Measurements from ENCODE around the gene UCP1. TPM values are rescaled to one million over a fixed set of nuclear protein-coding genes. Genes with fewer than 3 reads are reported as not detected.

Gene UCP1
- 0.52 TPM for polyA plus RNA-seq (2013, experiment 1 of 2)
- polyA plus RNA-seq (2013, experiment 2 of 2), result 0.52 TPM

GRCh38 chr4:140568507-140569306 is at the start of gene UCP1:
Gene UCP1 (minus strand): TSS chr4:140568961. CDS start chr4:140568729, 232 bp downstream.
- Histone ChIP-seq H3K27me3 (ENCODE audit: insufficient read depth, low read length, poor library complexity) (peaks cover 29% of the 10 kb centered on the region), H3K4ac (ENCODE audit: low read depth, low read length) (no peak within 1 kb of the TSS), H2AK5ac (ENCODE audit: low read length) (no peak within 1 kb of the TSS), H2BK15ac (replicated peaks; ENCODE audit: low read depth) (no peak within 1 kb of the TSS), H3K36me3 (ENCODE audit: control insufficient read depth, insufficient read depth, low read length) (no peaks in the 10 kb centered on the region), H2BK5ac (ENCODE audit: low read length) (no peak within 1 kb of the TSS), H4K5ac (ENCODE audit: low read length) (no peak within 1 kb of the TSS), H4K8ac (ENCODE audit: low read depth, low read length) (no peak within 1 kb of the TSS), H3K4me3 (ENCODE audit: low read length) (peak within 1 kb of the TSS; percentile 38), H3K79me2 (ENCODE audit: control insufficient read depth, insufficient read depth, low read length) (no peaks in the 10 kb centered on the region), H3K18ac (ENCODE audit: low read length) (no peak within 1 kb of the TSS), H3K9ac (ENCODE audit: low read length) (peak within 1 kb of the TSS; percentile 46), H3K4me1 (ENCODE audit: control insufficient read depth, low read depth, low read length) (peaks cover 3% of the 10 kb centered on the region), H3K4me2 (ENCODE audit: low read length) (peak within 1 kb of the TSS; percentile 91), H2BK120ac (ENCODE audit: low read depth, low read length) (no peak within 1 kb of the TSS), H3K23ac (ENCODE audit: low read length) (peak within 1 kb of the TSS; percentile 86), H3K27ac (ENCODE audit: low read depth, low read length) (no peak within 1 kb of the TSS), H3K79me1 (ENCODE audit: low read length) (no peaks in the 10 kb centered on the region), H3K56ac (ENCODE audit: low read length) (peak within 1 kb of the TSS; percentile 77)
- peak; percentile 61 for DNase-seq
- WGBS (ENCODE audit: extremely low coverage, insufficient coverage, low lambda C conversion rate), result no CpG with 5 or more reads among the region's 69 CpGs

- no peak overlapping the region for H3K27ac ChIP-seq (ENCODE audit: low read depth, low read length)
- H3K36me3 ChIP-seq (ENCODE audit: control insufficient read depth, insufficient read depth, low read length), result peaks cover under 1% of the 10 kb centered on the region
- H3K18ac ChIP-seq (ENCODE audit: low read length), result no peak overlapping the region
- H3K56ac ChIP-seq (ENCODE audit: low read length), result peak overlapping the region; percentile 2
- no peaks in the 10 kb centered on the region for H3K27me3 ChIP-seq (ENCODE audit: insufficient read depth, low read length, poor library complexity)
- H2BK120ac ChIP-seq (ENCODE audit: low read depth, low read length), result no peak overlapping the region
- no peak overlapping the region for H2BK15ac ChIP-seq (replicated peaks; ENCODE audit: low read depth)
- H4K8ac ChIP-seq (ENCODE audit: low read depth, low read length), result no peak overlapping the region
- H3K79me2 ChIP-seq (ENCODE audit: control insufficient read depth, insufficient read depth, low read length), result no peaks in the 10 kb centered on the region
- H3K23ac ChIP-seq (ENCODE audit: low read length), result no peak overlapping the region
- no peak overlapping the region for H4K5ac ChIP-seq (ENCODE audit: low read length)
- peak overlapping the region; percentile 10 for H2BK5ac ChIP-seq (ENCODE audit: low read length)
- no peaks in the 10 kb centered on the region for H3K79me1 ChIP-seq (ENCODE audit: low read length)
- no peak overlapping the region for H3K4me2 ChIP-seq (ENCODE audit: low read length)
- no peaks in the 10 kb centered on the region for H3K4me1 ChIP-seq (ENCODE audit: control insufficient read depth, low read depth, low read length)
- peak overlapping the region; percentile 36 for H3K4ac ChIP-seq (ENCODE audit: low read depth, low read length)
- H2AK5ac ChIP-seq (ENCODE audit: low read length), result no peak overlapping the region
- H3K4me3 ChIP-seq (ENCODE audit: low read length), result no peak overlapping the region
- no peak for DNase-seq
- no peak overlapping the region for H3K9ac ChIP-seq (ENCODE audit: low read length)
- no CpG with 5 or more reads among the region's 7 CpGs for WGBS (ENCODE audit: extremely low coverage, insufficient coverage, low lambda C conversion rate)
Observed at GRCh38 chr4:140617499-140618248, 48.9 kb upstream of the UCP1 start.

- Histone ChIP-seq H2AK5ac (ENCODE audit: low read length) (no peak overlapping the region), H3K4me3 (ENCODE audit: low read length) (no peak overlapping the region), H4K5ac (ENCODE audit: low read length) (no peak overlapping the region), H2BK15ac (replicated peaks; ENCODE audit: low read depth) (no peak overlapping the region), H3K27me3 (ENCODE audit: insufficient read depth, low read length, poor library complexity) (no peaks in the 10 kb centered on the region), H3K79me1 (ENCODE audit: low read length) (no peaks in the 10 kb centered on the region), H3K36me3 (ENCODE audit: control insufficient read depth, insufficient read depth, low read length) (no peaks in the 10 kb centered on the region), H3K4ac (ENCODE audit: low read depth, low read length) (no peak overlapping the region), H2BK5ac (ENCODE audit: low read length) (no peak overlapping the region), H3K9ac (ENCODE audit: low read length) (no peak overlapping the region), H3K23ac (ENCODE audit: low read length) (no peak overlapping the region), H3K18ac (ENCODE audit: low read length) (no peak overlapping the region), H3K27ac (ENCODE audit: low read depth, low read length) (no peak overlapping the region), H3K4me2 (ENCODE audit: low read length) (no peak overlapping the region), H2BK120ac (ENCODE audit: low read depth, low read length) (no peak overlapping the region), H3K79me2 (ENCODE audit: control insufficient read depth, insufficient read depth, low read length) (no peaks in the 10 kb centered on the region), H3K4me1 (ENCODE audit: control insufficient read depth, low read depth, low read length) (no peaks in the 10 kb centered on the region), H4K8ac (ENCODE audit: low read depth, low read length) (no peak overlapping the region), H3K56ac (ENCODE audit: low read length) (no peak overlapping the region)
- no CpG with 5 or more reads among the region's 1 CpG for WGBS (ENCODE audit: extremely low coverage, insufficient coverage, low lambda C conversion rate)
- DNase-seq, result no peak
Observed at GRCh38 chr4:140615451-140615850, 46.7 kb upstream of the UCP1 start.

GRCh38 chr4:140612357-140612756 is 43.6 kb upstream of the UCP1 start:
- H2BK120ac ChIP-seq (ENCODE audit: low read depth, low read length), result no peak overlapping the region
- H3K36me3 ChIP-seq (ENCODE audit: control insufficient read depth, insufficient read depth, low read length), result no peaks in the 10 kb centered on the region
- no peaks in the 10 kb centered on the region for H3K79me2 ChIP-seq (ENCODE audit: control insufficient read depth, insufficient read depth, low read length)
- H3K27me3 ChIP-seq (ENCODE audit: insufficient read depth, low read length, poor library complexity), result no peaks in the 10 kb centered on the region
- no peak overlapping the region for H4K8ac ChIP-seq (ENCODE audit: low read depth, low read length)
- WGBS (ENCODE audit: extremely low coverage, insufficient coverage, low lambda C conversion rate), result no CpG with 5 or more reads among the region's 1 CpG
- H3K56ac ChIP-seq (ENCODE audit: low read length), result no peak overlapping the region
- no peak overlapping the region for H3K27ac ChIP-seq (ENCODE audit: low read depth, low read length)
- H3K18ac ChIP-seq (ENCODE audit: low read length), result no peak overlapping the region
- no peak overlapping the region for H2AK5ac ChIP-seq (ENCODE audit: low read length)
- DNase-seq, result no peak
- no peak overlapping the region for H3K4me3 ChIP-seq (ENCODE audit: low read length)
- H3K4me2 ChIP-seq (ENCODE audit: low read length), result no peak overlapping the region
- no peak overlapping the region for H4K5ac ChIP-seq (ENCODE audit: low read length)
- no peaks in the 10 kb centered on the region for H3K4me1 ChIP-seq (ENCODE audit: control insufficient read depth, low read depth, low read length)
- no peaks in the 10 kb centered on the region for H3K79me1 ChIP-seq (ENCODE audit: low read length)
- H3K9ac ChIP-seq (ENCODE audit: low read length), result no peak overlapping the region
- no peak overlapping the region for H2BK15ac ChIP-seq (replicated peaks; ENCODE audit: low read depth)
- no peak overlapping the region for H3K4ac ChIP-seq (ENCODE audit: low read depth, low read length)
- no peak overlapping the region for H3K23ac ChIP-seq (ENCODE audit: low read length)
- no peak overlapping the region for H2BK5ac ChIP-seq (ENCODE audit: low read length)

- no peak overlapping the region for H4K5ac ChIP-seq (ENCODE audit: low read length)
- no peak overlapping the region for H2BK120ac ChIP-seq (ENCODE audit: low read depth, low read length)
- H3K79me1 ChIP-seq (ENCODE audit: low read length), result no peaks in the 10 kb centered on the region
- H3K4ac ChIP-seq (ENCODE audit: low read depth, low read length), result no peak overlapping the region
- no peaks in the 10 kb centered on the region for H3K36me3 ChIP-seq (ENCODE audit: control insufficient read depth, insufficient read depth, low read length)
- H2AK5ac ChIP-seq (ENCODE audit: low read length), result no peak overlapping the region
- no peak overlapping the region for H2BK5ac ChIP-seq (ENCODE audit: low read length)
- H3K79me2 ChIP-seq (ENCODE audit: control insufficient read depth, insufficient read depth, low read length), result no peaks in the 10 kb centered on the region
- H3K4me3 ChIP-seq (ENCODE audit: low read length), result no peak overlapping the region
- no CpG with 5 or more reads among the region's 3 CpGs for WGBS (ENCODE audit: extremely low coverage, insufficient coverage, low lambda C conversion rate)
- no peaks in the 10 kb centered on the region for H3K27me3 ChIP-seq (ENCODE audit: insufficient read depth, low read length, poor library complexity)
- H3K4me1 ChIP-seq (ENCODE audit: control insufficient read depth, low read depth, low read length), result no peaks in the 10 kb centered on the region
- no peak overlapping the region for H3K23ac ChIP-seq (ENCODE audit: low read length)
- no peak for DNase-seq
- no peak overlapping the region for H4K8ac ChIP-seq (ENCODE audit: low read depth, low read length)
- H3K9ac ChIP-seq (ENCODE audit: low read length), result no peak overlapping the region
- H3K27ac ChIP-seq (ENCODE audit: low read depth, low read length), result no peak overlapping the region
- H2BK15ac ChIP-seq (replicated peaks; ENCODE audit: low read depth), result no peak overlapping the region
- H3K56ac ChIP-seq (ENCODE audit: low read length), result no peak overlapping the region
- no peak overlapping the region for H3K18ac ChIP-seq (ENCODE audit: low read length)
- H3K4me2 ChIP-seq (ENCODE audit: low read length), result no peak overlapping the region
Observed at GRCh38 chr4:140611854-140612253, 43.1 kb upstream of the UCP1 start.
